Stimulated activated CD8-positive, alpha-beta memory T cell treated with anti-CD3 and anti-CD28 coated beads, Interleukin-4, amount 100 ng/mL, for 48 hours (primary cell): ENCODE results near the gene PLVAP.
"Not testable (repeated sequence)": the region's sequence is repeated elsewhere in the genome, so short reads cannot be mapped to it uniquely, and the experiment has no call there.

ENCODE experiments used
- DNase-seq: peaks from one replicate; pipeline ENCODE4 v3.0.0-alpha.2; 2020

Gene PLVAP

GRCh38 chr19:17401628-17402027, 24.5 kb upstream of the PLVAP start:
- DNase-seq: no peak

GRCh38 chr19:17398902-17399527, 21.9 kb upstream of the PLVAP start:
- no peak for DNase-seq

- DNase-seq: peak; percentile 89
Observed at GRCh38 chr19:17394891-17395415, 17.8 kb upstream of the PLVAP start.

GRCh38 chr19:17393914-17394313, 16.8 kb upstream of the PLVAP start, which contains the start of gene CCDC194:
Gene CCDC194 (minus strand): TSS chr19:17394196. CDS start chr19:17394158, 38 bp downstream.
- DNase-seq: no peak

- no peak for DNase-seq
Observed at GRCh38 chr19:17393002-17393401, 15.9 kb upstream of the PLVAP start.

- no peak for DNase-seq
Observed at GRCh38 chr19:17391371-17392151, 14.4 kb upstream of the PLVAP start.

- peak; percentile 96 for DNase-seq
Observed at GRCh38 chr19:17390665-17391370, 13.7 kb upstream of the PLVAP start.

GRCh38 chr19:17389957-17390664, 13.0 kb upstream of the PLVAP start:
- DNase-seq: no peak

GRCh38 chr19:17389288-17389687, 12.1 kb upstream of the PLVAP start:
- no peak for DNase-seq

- peak; percentile 81 for DNase-seq
Observed at GRCh38 chr19:17385878-17386611, 8.9 kb upstream of the PLVAP start.

GRCh38 chr19:17380426-17381138, 3.4 kb upstream of the PLVAP start:
- no peak for DNase-seq

- no peak for DNase-seq
Observed at GRCh38 chr19:17379221-17379631, 2.1 kb upstream of the PLVAP start.

GRCh38 chr19:17378271-17378670, 1.1 kb upstream of the PLVAP start:
- DNase-seq: no peak

- DNase-seq: no peak
Observed at GRCh38 chr19:17370026-17370587, 7.0 kb downstream of the PLVAP start.

- DNase-seq: no peak
Observed at GRCh38 chr19:17365361-17365760, 11.8 kb downstream of the PLVAP start.

GRCh38 chr19:17363852-17364605, 13.1 kb downstream of the PLVAP start:
- DNase-seq: not testable (repeated sequence)

GRCh38 chr19:17359905-17360800, 17.0 kb downstream of the PLVAP start:
- DNase-seq: no peak

GRCh38 chr19:17358395-17358794, 18.7 kb downstream of the PLVAP start:
- DNase-seq: no peak

- no peak for DNase-seq
Observed at GRCh38 chr19:17357724-17358123, 19.4 kb downstream of the PLVAP start.
